HepG2 (cell line): ENCODE results near the gene C22orf15. TPM values are rescaled to one million over a fixed set of nuclear protein-coding genes. Genes with fewer than 3 reads are reported as not detected.

Experiments
- ELF3 ChIP-seq: IDR thresholded peaks from 2 replicates; pipeline ENCODE4 v1.6.1; 2016; ENCODE audit warnings: missing genetic modification reagents, missing compliant biosample characterization
- FOXM1 ChIP-seq: sonication (generic); formaldehyde crosslinking; IDR thresholded peaks from 2 replicates; pipeline ENCODE4 v1.5.0; 2020; ENCODE audit warnings: missing genetic modification reagents
- HCFC1 ChIP-seq: fragments of 150-350 bp; IDR thresholded peaks from 2 replicates; pipeline ENCODE4 v1.6.1; 2014; ENCODE audit warnings: low read depth, low read length
- HNF1A ChIP-seq, 2 experiments: sonication (generic) in 1 of 2; formaldehyde crosslinking in 1 of 2; IDR thresholded peaks; 2 replicates each; pipeline versions ENCODE4 v1.4.0 to v1.6.1; 2016 to 2020; ENCODE audit warnings: borderline replicate concordance in 1 of 2, low read depth in 1 of 2, mild to moderate bottlenecking in 1 of 2, missing genetic modification reagents in 1 of 2
- JUND ChIP-seq: sonication (generic); formaldehyde crosslinking; IDR thresholded peaks from 2 replicates; pipeline ENCODE4 v1.8.0; 2022; ENCODE audit warnings: mild to moderate bottlenecking, missing genetic modification reagents
- KDM5B ChIP-seq: sonication (generic); formaldehyde crosslinking; IDR thresholded peaks from 2 replicates; pipeline ENCODE4 v1.4.0; 2020; ENCODE audit warnings: missing genetic modification reagents, mild to moderate bottlenecking, borderline replicate concordance
- KLF11 ChIP-seq: IDR thresholded peaks from 2 replicates; pipeline ENCODE4 v1.6.1; 2016; ENCODE audit warnings: missing compliant biosample characterization
- NFKB2 ChIP-seq: sonication (generic); formaldehyde crosslinking; IDR thresholded peaks from 2 replicates; pipeline ENCODE4 v1.4.0; 2020; ENCODE audit warnings: missing genetic modification reagents, borderline replicate concordance
- NRL ChIP-seq: sonication (generic); formaldehyde crosslinking; IDR thresholded peaks from 2 replicates; pipeline ENCODE4 v1.5.0; 2020; ENCODE audit warnings: missing genetic modification reagents, mild to moderate bottlenecking, moderate library complexity, borderline replicate concordance
- U2AF2 ChIP-seq: fragments of 200-400 bp; formaldehyde crosslinking; IDR thresholded peaks from 2 replicates; pipeline ENCODE4 v1.6.1; 2017; ENCODE audit warnings: low read depth, mild to moderate bottlenecking, low read length
- UBTF ChIP-seq: sonication (generic); formaldehyde crosslinking; IDR thresholded peaks from 2 replicates; pipeline ENCODE4 v1.4.0; 2020; ENCODE audit warnings: mild to moderate bottlenecking, missing genetic modification reagents
- ZBED4 ChIP-seq: sonication (generic); formaldehyde crosslinking; IDR thresholded peaks from 2 replicates; pipeline ENCODE4 v1.4.0; 2020; ENCODE audit warnings: missing genetic modification reagents, borderline replicate concordance
- ZBTB7A ChIP-seq: sonication (generic); formaldehyde crosslinking; IDR thresholded peaks from 2 replicates; pipeline ENCODE4 v1.8.0; 2022; ENCODE audit warnings: mild to moderate bottlenecking, missing genetic modification reagents
- ZC3H4 ChIP-seq: sonication (generic); formaldehyde crosslinking; IDR thresholded peaks from 2 replicates; pipeline ENCODE4 v1.4.0; 2020; ENCODE audit warnings: missing genetic modification reagents, borderline replicate concordance
- ZFP62 ChIP-seq: sonication (generic); formaldehyde crosslinking; IDR thresholded peaks from 2 replicates; pipeline ENCODE4 v1.4.0; 2020; ENCODE audit warnings: missing genetic modification reagents
- ZNF160 ChIP-seq: sonication (generic); formaldehyde crosslinking; IDR thresholded peaks from 2 replicates; pipeline ENCODE4 v1.8.0; 2022; ENCODE audit warnings: mild to moderate bottlenecking, inconsistent platforms, missing genetic modification reagents
- ZNF225 ChIP-seq: sonication (generic); formaldehyde crosslinking; IDR thresholded peaks from 2 replicates; pipeline ENCODE4 v1.4.0; 2020; ENCODE audit warnings: mild to moderate bottlenecking, missing genetic modification reagents
- ZNF256 ChIP-seq: sonication (generic); formaldehyde crosslinking; conservative IDR thresholded peaks from 2 replicates; pipeline ENCODE4 v1.4.0; 2020; ENCODE audit warnings: missing genetic modification reagents
- ZNF619 ChIP-seq: sonication (generic); formaldehyde crosslinking; IDR thresholded peaks from 2 replicates; pipeline ENCODE4 v1.4.0; 2020; ENCODE audit warnings: mild to moderate bottlenecking, missing genetic modification reagents
- ZNF772 ChIP-seq: sonication (generic); formaldehyde crosslinking; IDR thresholded peaks from 2 replicates; pipeline ENCODE4 v1.5.0; 2020; ENCODE audit warnings: mild to moderate bottlenecking, missing genetic modification reagents
- ZNF879 ChIP-seq: sonication (generic); formaldehyde crosslinking; IDR thresholded peaks from 2 replicates; pipeline ENCODE4 v1.8.1; 2023; ENCODE audit warnings: missing genetic modification reagents
- polyA plus RNA-seq, 8 experiments: library from polyadenylated mRNA; depleted of rRNA in 3 of 8; stranded (reverse) in 7 of 8; unstranded in 1 of 8; fragments of >200 nt; fragmentation: Illumina TruSeq in 4 of 8; extraction: Trizol in 4 of 8; gene quantifications; 2 replicates each; pipeline versions ENCODE4 v1.2.1 to v1.2.3, GENCODE V29; 2011 to 2016; ENCODE audit warnings: low read depth in 4 of 8, missing spikeins in 1 of 8, mixed read lengths in 1 of 8; ENCODE audit not compliant: insufficient read depth in 1 of 8
- total RNA-seq, 5 experiments: library from RNA; depleted of rRNA; stranded (reverse); fragments of >200 nt; fragmentation: Illumina TruSeq; extraction: Trizol; gene quantifications; 2 replicates each; pipeline ENCODE4 v1.2.3, GENCODE V29; 2016; ENCODE audit warnings: low read depth in 1 of 5

Gene C22orf15
- total and polyA plus RNA-seq, 2 of the 13 experiments (the other 11 are each of a cell fraction or from before 2014, with no cell fraction given): not detected

- 0 out of 2 replicates have a peak, but pooled peaks have one; percentile 44 for TF ChIP-seq UBTF
- TF ChIP-seq ZC3H4 (CRISPR knock-in tag): no peak
- 0 out of 2 replicates have a peak, but pooled peaks have one; percentile 46 for TF ChIP-seq ZNF772 (CRISPR knock-in tag)
- no peak for TF ChIP-seq KDM5B (CRISPR knock-in tag)
- no peak for TF ChIP-seq HNF1A (IDR thresholded peaks at IDR 0.05; ENCODE audit: low read depth)
- TF ChIP-seq HNF1A (CRISPR knock-in tag; IDR thresholded peaks at IDR 0.05; ENCODE audit: borderline replicate concordance): no peak
- TF ChIP-seq KLF11: no peak
- TF ChIP-seq HCFC1: no peak
- TF ChIP-seq ELF3 (CRISPR knock-in tag): no peak
- TF ChIP-seq FOXM1 (CRISPR knock-in tag): no peak
- no peak for TF ChIP-seq ZNF256 (CRISPR knock-in tag)
- TF ChIP-seq ZNF879 (CRISPR knock-in tag): no peak
- 0 out of 2 replicates have a peak, but pooled peaks have one; percentile 14 for TF ChIP-seq ZBED4 (CRISPR knock-in tag)
- TF ChIP-seq NRL: no peak
- TF ChIP-seq ZNF619 (CRISPR knock-in tag): no peak
- TF ChIP-seq JUND (CRISPR knock-in tag): no peak
- no peak for TF ChIP-seq ZNF160 (CRISPR knock-in tag)
- TF ChIP-seq NFKB2 (CRISPR knock-in tag): no peak
- TF ChIP-seq ZNF225 (CRISPR knock-in tag): no peak
- TF ChIP-seq ZBTB7A (CRISPR knock-in tag): no peak
- TF ChIP-seq ZFP62 (CRISPR knock-in tag): no peak
- TF ChIP-seq U2AF2: no peak
These were observed 26.8 kb downstream of the C22orf15 start (continued) for GRCh38 chr22:23789638-23790037.
